CD4-positive, CD25-positive, alpha-beta regulatory T cell (primary cell): ENCODE results near the gene PWWP2B. TPM values are rescaled to one million over a fixed set of nuclear protein-coding genes. Genes with fewer than 3 reads are reported as not detected.

ENCODE experiments used
- ATAC-seq, 2 donors: fragments of 150-1000 bp; cut with Tn5 transposase; one replicate each; pipeline ENCODE4 v1.10.0; 2021; ENCODE audit warnings: low read depth in 2 of 2, moderate number of reproducible peaks in 2 of 2, moderate library complexity in 1 of 2
- DNase-seq, 3 donors: peaks; one replicate each; pipeline versions ENCODE4 v3.0.0 to v3.0.0-alpha.2; 2012 to 2022; ENCODE audit warnings: mixed read lengths in 1 of 3
- H3K27ac ChIP-seq: one replicate; pipeline ENCODE4 v1.7.0; 2013; ENCODE audit warnings: mild to moderate bottlenecking, low read length; ENCODE audit not compliant: insufficient read depth, poor library complexity, severe bottlenecking
- H3K27me3 ChIP-seq: one replicate; pipeline ENCODE4 v1.7.0; 2013; ENCODE audit warnings: low read length; ENCODE audit not compliant: control insufficient read depth, insufficient read depth
- H3K36me3 ChIP-seq: one replicate; pipeline ENCODE4 v1.7.0; 2013; ENCODE audit warnings: mild to moderate bottlenecking, low read length, moderate library complexity; ENCODE audit not compliant: control insufficient read depth, insufficient read depth
- H3K4me1 ChIP-seq: 2 replicates; pipeline ENCODE4 v1.7.0; 2013; ENCODE audit warnings: mild to moderate bottlenecking, low read length; ENCODE audit not compliant: insufficient read depth, control insufficient read depth, poor library complexity, severe bottlenecking
- H3K4me3 ChIP-seq: one replicate; pipeline ENCODE4 v1.7.0; 2013; ENCODE audit warnings: low read depth, mild to moderate bottlenecking, low read length, moderate library complexity
- H3K9me3 ChIP-seq, 2 experiments: 1 replicate in 1 of 2; 2 replicates in 1 of 2; pipeline ENCODE4 v1.7.0; 2013; ENCODE audit warnings: low read length in 2 of 2, mild to moderate bottlenecking in 1 of 2, moderate library complexity in 1 of 2; ENCODE audit not compliant: control insufficient read depth in 2 of 2
- H3K27ac Mint-ChIP-seq, 3 donors: one replicate each; pipeline ENCODE4 v1.8.0; 2020 to 2022; ENCODE audit warnings: mild to moderate bottlenecking in 3 of 3, mixed read lengths in 3 of 3, moderate library complexity in 2 of 3
- H3K27me3 Mint-ChIP-seq: one replicate; pipeline ENCODE4 v1.8.0; 2022; ENCODE audit warnings: mild to moderate bottlenecking, mixed read lengths
- H3K36me3 Mint-ChIP-seq: one replicate; pipeline ENCODE4 v1.8.0; 2020; ENCODE audit warnings: mixed read lengths
- H3K4me1 Mint-ChIP-seq, 4 donors: one replicate each; pipeline ENCODE4 v1.8.0; 2020 to 2022; ENCODE audit warnings: mixed read lengths in 4 of 4, mild to moderate bottlenecking in 1 of 4
- H3K4me3 Mint-ChIP-seq, 4 donors: one replicate each; pipeline ENCODE4 v1.8.0; 2020 to 2022; ENCODE audit warnings: mild to moderate bottlenecking in 4 of 4, mixed read lengths in 4 of 4, moderate library complexity in 3 of 4
- H3K9me3 Mint-ChIP-seq, 7 donors: one replicate each; pipeline ENCODE4 v1.8.0; 2020 to 2022; ENCODE audit warnings: mixed read lengths in 7 of 7, mild to moderate bottlenecking in 3 of 7, moderate library complexity in 2 of 7
- polyA plus RNA-seq, 4 donors: library from polyadenylated mRNA; unstranded; fragments of 300-500 nt; fragmentation: Illumina TruSeq; gene quantifications; one replicate each; pipeline ENCODE4 v1.2.3, GENCODE V29; 2021
- total RNA-seq: library from RNA; stranded (reverse); gene quantifications from one replicate; pipeline ENCODE4 v1.2.3, GENCODE V29; 2022

Gene PWWP2B
- total and polyA plus RNA-seq, 5 donors from 2014 or later = 0.56 to 10.9 (median 0.90) TPM

- DNase-seq (no peak), ATAC-seq (no peak)
These were observed 60.5 kb downstream of the PWWP2B start for GRCh38 chr10:132457328-132458070.

DNA sequence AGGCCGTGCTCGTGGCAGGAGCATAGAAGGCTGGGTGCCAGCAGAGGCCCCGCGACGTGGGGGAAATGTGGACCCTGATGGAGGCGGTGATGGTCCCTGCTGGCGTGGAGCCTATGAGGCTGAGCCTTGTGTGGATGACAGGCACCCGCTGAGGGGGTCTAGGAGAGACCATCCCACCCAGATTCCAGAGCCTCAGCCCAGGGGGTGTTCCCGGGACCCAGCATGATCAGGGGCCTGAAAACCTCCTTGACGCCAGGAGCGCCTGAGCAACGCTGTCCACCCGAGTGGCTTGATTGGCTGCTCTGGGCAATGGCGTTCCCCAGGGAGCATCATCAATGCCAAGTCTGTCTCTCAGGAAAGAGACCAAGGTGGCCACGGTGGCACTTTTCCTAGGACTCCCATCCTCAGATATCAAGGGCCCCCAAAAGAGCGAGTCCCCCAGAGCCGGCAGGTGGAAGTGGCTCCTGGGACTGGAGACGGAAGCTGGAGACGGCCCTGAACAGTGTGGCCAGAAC, 61.1 kb downstream of the PWWP2B start:
- H3K27ac ChIP-seq = no peak overlapping the region
- H3K9me3 ChIP-seq = no peaks in the 10 kb centered on the region
- no peaks in the 10 kb centered on the region for H3K9me3 Mint-ChIP-seq
- H3K4me3 ChIP-seq = no peak overlapping the region
- no peak for DNase-seq
- no peak overlapping the region for H3K27ac Mint-ChIP-seq
- H3K4me1 Mint-ChIP-seq = peaks cover 0 to 4% (median 2%) of the 10 kb centered on the region in 4 donors
- H3K36me3 Mint-ChIP-seq = no peaks in the 10 kb centered on the region
- H3K27me3 Mint-ChIP-seq = peaks cover 4% of the 10 kb centered on the region
- H3K4me3 Mint-ChIP-seq = no peak overlapping the region
- ATAC-seq = no peak
- no peaks in the 10 kb centered on the region for H3K27me3 ChIP-seq
- no peaks in the 10 kb centered on the region for H3K36me3 ChIP-seq
- H3K4me1 ChIP-seq = peaks cover 4% of the 10 kb centered on the region

More at GRCh38 chr10:132457328-132458070, 60.5 kb downstream of the PWWP2B start:
- peaks cover 0 to 9% (median 2%) of the 10 kb centered on the region in 4 donors for H3K4me1 Mint-ChIP-seq
- Histone ChIP-seq H3K27ac (no peak overlapping the region), H3K4me1 (peaks cover 10% of the 10 kb centered on the region), H3K36me3 (no peaks in the 10 kb centered on the region), H3K9me3 (no peaks in the 10 kb centered on the region), H3K4me3 (no peak overlapping the region), H3K27me3 (no peaks in the 10 kb centered on the region)
- H3K9me3 Mint-ChIP-seq = no peaks in the 10 kb centered on the region
- H3K27ac Mint-ChIP-seq = no peak overlapping the region
- H3K36me3 Mint-ChIP-seq = no peaks in the 10 kb centered on the region
- peaks cover 4% of the 10 kb centered on the region for H3K27me3 Mint-ChIP-seq
- no peak overlapping the region for H3K4me3 Mint-ChIP-seq

- Mint-ChIP-seq H3K4me3 (peak overlapping the region in 1 of 4 donors; percentile 59), H3K27me3 (peaks cover 4% of the 10 kb centered on the region), H3K9me3 (no peaks in the 10 kb centered on the region), H3K36me3 (no peaks in the 10 kb centered on the region), H3K4me1 (peaks cover 0 to 3% (median 1%) of the 10 kb centered on the region in 4 donors), H3K27ac (no peak overlapping the region)
- no peaks in the 10 kb centered on the region for H3K4me1 ChIP-seq
- H3K4me3 ChIP-seq = no peak overlapping the region
- no peaks in the 10 kb centered on the region for H3K9me3 ChIP-seq
- DNase-seq = peak; percentile 39 to 59 (median 49)
- H3K36me3 ChIP-seq = no peaks in the 10 kb centered on the region
- H3K27me3 ChIP-seq = no peaks in the 10 kb centered on the region
- peak; percentile 52 to 76 for ATAC-seq
- H3K27ac ChIP-seq = no peak overlapping the region
These were observed 61.7 kb downstream of the PWWP2B start for GRCh38 chr10:132458586-132459300.

GRCh38 chr10:132459301-132460003, 62.5 kb downstream of the PWWP2B start:
- no peaks in the 10 kb centered on the region for H3K27me3 ChIP-seq
- DNase-seq = no peak
- Mint-ChIP-seq H3K36me3 (no peaks in the 10 kb centered on the region), H3K27me3 (peaks cover 4% of the 10 kb centered on the region), H3K27ac (no peak overlapping the region), H3K4me3 (no peak overlapping the region), H3K4me1 (peaks cover 0 to 3% (median 1%) of the 10 kb centered on the region in 4 donors), H3K9me3 (no peaks in the 10 kb centered on the region)
- no peaks in the 10 kb centered on the region for H3K36me3 ChIP-seq
- no peaks in the 10 kb centered on the region for H3K9me3 ChIP-seq
- no peak overlapping the region for H3K27ac ChIP-seq
- no peak for ATAC-seq
- no peaks in the 10 kb centered on the region for H3K4me1 ChIP-seq
- H3K4me3 ChIP-seq = no peak overlapping the region

GRCh38 chr10:132460071-132460470, 63.1 kb downstream of the PWWP2B start:
- ATAC-seq (no peak), DNase-seq (no peak)
- H3K27ac ChIP-seq = no peak overlapping the region
- Mint-ChIP-seq H3K4me3 (no peak overlapping the region), H3K27me3 (peaks cover 4% of the 10 kb centered on the region), H3K9me3 (no peaks in the 10 kb centered on the region), H3K4me1 (peaks cover 0 to 3% (median 1%) of the 10 kb centered on the region in 4 donors), H3K27ac (no peak overlapping the region), H3K36me3 (no peaks in the 10 kb centered on the region)
- H3K27me3 ChIP-seq = no peaks in the 10 kb centered on the region
- H3K4me1 ChIP-seq = no peaks in the 10 kb centered on the region
- no peaks in the 10 kb centered on the region for H3K9me3 ChIP-seq
- no peaks in the 10 kb centered on the region for H3K36me3 ChIP-seq
- H3K4me3 ChIP-seq = no peak overlapping the region

DNA sequence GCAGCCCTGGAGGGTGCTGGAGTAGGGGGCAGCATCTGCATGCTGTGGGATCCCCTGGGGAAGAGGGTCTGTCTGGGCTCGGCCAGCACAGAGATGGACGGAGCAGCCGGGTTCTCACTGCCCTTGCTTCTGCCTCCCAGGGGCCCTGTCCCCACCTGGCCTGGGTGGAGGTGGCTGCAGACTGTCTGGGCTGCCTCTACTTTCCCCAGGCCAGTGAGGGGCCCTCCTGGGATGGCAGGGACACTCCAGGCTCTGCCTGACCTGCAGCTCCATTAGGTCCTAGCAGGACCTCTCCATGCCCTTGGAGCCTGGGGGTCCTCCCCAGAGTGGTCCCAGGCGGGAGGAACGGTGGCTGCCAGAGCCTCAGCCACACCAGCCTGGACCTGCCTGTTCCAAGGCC, 63.7 kb downstream of the PWWP2B start:
- DNase-seq = no peak
- H3K27ac Mint-ChIP-seq = no peak overlapping the region
- ATAC-seq = no peak
- peaks cover 4% of the 10 kb centered on the region for H3K27me3 Mint-ChIP-seq
- no peak overlapping the region for H3K4me3 Mint-ChIP-seq
- Histone ChIP-seq H3K4me1 (no peaks in the 10 kb centered on the region), H3K4me3 (no peak overlapping the region), H3K9me3 (no peaks in the 10 kb centered on the region), H3K27ac (no peak overlapping the region), H3K36me3 (no peaks in the 10 kb centered on the region), H3K27me3 (no peaks in the 10 kb centered on the region)
- no peaks in the 10 kb centered on the region for H3K36me3 Mint-ChIP-seq
- peaks cover 0 to 3% (median 1%) of the 10 kb centered on the region in 4 donors for H3K4me1 Mint-ChIP-seq
- H3K9me3 Mint-ChIP-seq = no peaks in the 10 kb centered on the region

DNA sequence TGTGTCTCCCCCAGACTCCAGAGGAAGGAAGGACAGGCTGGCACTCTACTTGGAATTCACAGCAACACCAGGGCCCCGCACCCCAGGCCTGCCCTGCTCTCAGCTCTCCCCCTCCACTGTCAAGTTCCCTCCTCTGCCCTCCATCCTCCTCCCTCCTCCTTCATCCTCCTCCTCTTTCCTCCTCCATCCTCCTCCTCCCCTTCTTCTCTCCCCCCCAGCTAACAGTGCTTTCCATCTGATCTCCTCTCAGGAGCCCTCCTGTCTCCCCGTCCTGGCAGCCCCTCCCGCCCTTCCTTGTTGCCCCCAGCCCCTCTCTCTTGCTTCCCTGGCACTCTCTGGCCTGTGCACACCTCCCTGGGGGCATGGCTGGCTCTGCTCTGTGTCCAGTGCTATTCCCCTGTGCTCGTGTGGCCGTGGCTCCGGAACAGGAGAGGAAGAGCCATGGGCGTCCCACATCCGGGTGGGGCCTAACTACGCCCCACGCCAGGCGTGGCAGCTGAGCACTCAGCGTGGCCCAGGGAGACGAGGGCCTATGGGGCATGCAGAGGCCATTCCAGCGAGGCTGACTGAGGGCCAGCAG, 64.2 kb downstream of the PWWP2B start:
- DNase-seq (no peak), ATAC-seq (no peak)
- Histone ChIP-seq H3K4me3 (no peak overlapping the region), H3K9me3 (no peaks in the 10 kb centered on the region), H3K36me3 (no peaks in the 10 kb centered on the region), H3K27ac (no peak overlapping the region), H3K4me1 (no peaks in the 10 kb centered on the region), H3K27me3 (no peaks in the 10 kb centered on the region)
- Mint-ChIP-seq H3K4me1 (peaks cover 0 to 3% (median 1%) of the 10 kb centered on the region in 4 donors), H3K27ac (no peak overlapping the region), H3K9me3 (no peaks in the 10 kb centered on the region), H3K27me3 (peaks cover 4% of the 10 kb centered on the region), H3K4me3 (no peak overlapping the region), H3K36me3 (no peaks in the 10 kb centered on the region)
